Heart right ventricle (tissue), 16 donors: ENCODE results near the gene NEO1. TPM values are rescaled to one million over a fixed set of nuclear protein-coding genes. Genes with fewer than 3 reads are reported as not detected.

ENCODE experiments used
- ATAC-seq, 8 donors: fragments of 200-7000 bp; cut with Tn5 transposase; one replicate each; pipeline ENCODE4 v1.9.1; 2020; ENCODE audit warnings: mild to moderate bottlenecking in 8 of 8, moderate library complexity in 8 of 8, moderate number of reproducible peaks in 1 of 8
- DNase-seq, 2 donors: peaks; one replicate each; pipeline ENCODE4 v3.0.0-alpha.2; 2020
- H3K27ac ChIP-seq, 10 donors: fragments of 200-600 bp; sonication (generic) in 2 of 10; one replicate each; pipeline versions ENCODE4 v1.5.0 to v1.8.0; 2020 to 2022; ENCODE audit warnings: mild to moderate bottlenecking in 3 of 10
- H3K27me3 ChIP-seq, 7 donors: fragments of 200-600 bp; one replicate each; pipeline ENCODE4 v1.8.0; 2021 to 2022; ENCODE audit warnings: mild to moderate bottlenecking in 2 of 7
- H3K36me3 ChIP-seq, 9 donors: fragments of 200-600 bp; sonication (generic) in 1 of 9; one replicate each; pipeline versions ENCODE4 v1.5.0 to v1.8.0; 2020 to 2022; ENCODE audit warnings: mild to moderate bottlenecking in 2 of 9
- H3K4me1 ChIP-seq, 9 donors: fragments of 200-600 bp; sonication (generic) in 1 of 9; one replicate each; pipeline versions ENCODE4 v1.5.0 to v1.8.0; 2020 to 2022; ENCODE audit warnings: mild to moderate bottlenecking in 4 of 9
- H3K4me3 ChIP-seq, 10 donors: fragments of 200-600 bp; sonication (generic) in 2 of 10; one replicate each; pipeline versions ENCODE4 v1.5.0 to v1.8.0; 2020 to 2022; ENCODE audit warnings: mild to moderate bottlenecking in 7 of 10, moderate library complexity in 2 of 10
- H3K9me3 ChIP-seq, 11 donors: fragments of 200-600 bp in 10 of 11; sonication (generic) in 2 of 11; one replicate each; pipeline versions ENCODE4 v1.5.0 to v1.8.0; 2013 to 2022; ENCODE audit warnings: mild to moderate bottlenecking in 2 of 11, control low read depth in 1 of 11, moderate library complexity in 1 of 11
- CTCF ChIP-seq, 9 donors: fragments of 200-600 bp; sonication (generic) in 2 of 9; IDR thresholded peaks; one replicate each; pipeline versions ENCODE4 v1.5.0 to v1.8.0; 2021 to 2022; ENCODE audit warnings: antibody characterized with exemption in 9 of 9, mild to moderate bottlenecking in 5 of 9, moderate library complexity in 1 of 9
- WGBS, 2 donors: extraction: QIAGEN DNeasy Blood & Tissue Kit; methylation state at CpG; one replicate each; pipeline ENCODE4 v1.1.7; 2013; ENCODE audit warnings: inconsistent platforms in 1 of 2; 5-methylcytosine and 5-hydroxymethylcytosine counted together
- intact Hi-C, 10 donors: fragments of 100-400 bp; cut with DNase I; formaldehyde crosslinking; loops; one replicate each; pipeline versions ENCODE4 v1.11.1 to v1.14.2; 2022
- long read RNA-seq, 3 donors: library from polyadenylated mRNA; unstranded; transcript quantifications; one replicate each; pipeline ENCODE4 v2.0.0, GENCODE V29; 2020 to 2021
- polyA plus RNA-seq, 2 donors: library from polyadenylated mRNA; stranded (reverse); fragments of 200-250 nt; gene quantifications; one replicate each; pipeline ENCODE4 v1.2.3, GENCODE V29; 2013
- total RNA-seq, 10 donors: library from RNA; stranded (reverse); fragmentation: NEBNext Ultra II Directional in 3 of 10; extraction: Animal tissue kit (Norgen Biotek cat#: 25700) in 3 of 10; gene quantifications; one replicate each; pipeline versions ENCODE4 v1.2.1 to v1.2.4, GENCODE V29; 2021 to 2023
- donor health status: Arrhythmogenic right ventricular cardiomyopathy.
- donor health status: ischemic (EF 13 %, LVEDD 7.1; RV severe dilation, severe dysfunction).
- donor health status: healthy with polysubstance abuse.
- donor health status: DM: no; HTN: yes; CAD: no.
- donor health status: DM: no; HTN: no; CAD: no.
- donor health status: ischemic (EF 25% LVEDD 6.9; RV normal size, moderate dysfunction).
- donor health status: ischemic (EF 25% LVEDD 5.7; RV mildly dilated, moderate dysfunction).
- donor health status: healthy.
- donor health status: DM: yes; HTN: yes; CAD: no.
- donor health status: Ischemic cardiomyopathy.
- donor health status: ischemic (EF 35%, LVEDD 5.7; RV mildly dilated, moderate dysfunction).
- donor health status: nonischemic (EF 11% LVEDD 7.7; RV severe dilation, severe dysfunction).
- donor health status: DM: yes; HTN: yes; CAD: no.
- donor health status: PGD.
- donor health status: ischemic (EF 29% LVEDD 5.4; RV normal size, mild dysfunction).
- donor health status: nonischemic (EF 23%, LVEDD 6.1; RV moderate dilation, normal function).

NEO1 gene
- total RNA-seq: 10 to 100 TPM in 9 of 10 donors, 1 to 10 TPM in 1; 8.7 to 16.9 (median 12.3) TPM
- polyA plus RNA-seq: 1 to 10 TPM; 3.4 to 4.7 TPM
- long read RNA-seq, donor 1, partial matches to known transcripts: 1 of 2 reads
- long read RNA-seq, donor 1, other reads (novel, unspliced or antisense): 1 of 2 reads
- long read RNA-seq, donor 2, partial matches to known transcripts: 1 of 4 reads
- long read RNA-seq, donor 2, other reads (novel, unspliced or antisense): 3 of 4 reads
- long read RNA-seq, donor 3, partial matches to known transcripts: 2 of 6 reads
- long read RNA-seq, donor 3, other reads (novel, unspliced or antisense): 4 of 6 reads

- H3K4me3 ChIP-seq: peak within 1 kb of the TSS; percentile 67 to 95 (median 82)
- peaks cover 0 to 92% (median 0%) of the 10 kb centered on the region in 7 donors for H3K27me3 ChIP-seq
- peak in 1 of 9 donors; percentile 6 for TF ChIP-seq CTCF (IDR thresholded peaks at IDR 0.05)
- intact Hi-C loops: loop anchor here in 2 of 10 donors (5.0 to 10.0 kb wide), 3 partner anchors 267 to 677 kb away; partner anchors contain the start of genes ADPGK (in 2 of the 2) and HEXA (in 1 of the 2)
- WGBS, 2 donors: 1% methylated on average over 55 to 86 of the region's 108 CpGs
- H3K9me3 ChIP-seq: no peaks in the 10 kb centered on the region
- DNase-seq (peak; percentile 85 to 90), ATAC-seq (peak; percentile 92 to 98 (median 94))
- peak within 1 kb of the TSS; percentile 87 to 96 (median 90) for H3K27ac ChIP-seq
- no peaks in the 10 kb centered on the region for H3K36me3 ChIP-seq
- H3K4me1 ChIP-seq: peaks cover 0 to 23% (median 14%) of the 10 kb centered on the region in 9 donors
Measured at GRCh38 chr15:73051807-73052652, at the start of gene NEO1. Gene NEO1 (plus strand): TSS chr15:73052463. CDS start chr15:73052676, 213 bp downstream.

GRCh38 chr15:73004462-73004861 is 47.8 kb upstream of the NEO1 start:
- intact Hi-C loops: no loop called here
- WGBS, 2 donors: 84 to 86% methylated on average over 5 of the region's 5 CpGs
- Histone ChIP-seq H3K4me1 (no peaks in the 10 kb centered on the region), H3K36me3 (no peaks in the 10 kb centered on the region), H3K4me3 (no peak overlapping the region), H3K27ac (no peak overlapping the region), H3K27me3 (peaks cover 0 to 43% (median 8%) of the 10 kb centered on the region in 7 donors), H3K9me3 (no peaks in the 10 kb centered on the region)
- no peak for TF ChIP-seq CTCF (IDR thresholded peaks at IDR 0.05)
- ATAC-seq: no peak
- DNase-seq: no peak

- no peak for TF ChIP-seq CTCF (IDR thresholded peaks at IDR 0.05)
- Histone ChIP-seq H3K36me3 (no peaks in the 10 kb centered on the region), H3K4me3 (no peak overlapping the region), H3K9me3 (no peaks in the 10 kb centered on the region), H3K27ac (no peak overlapping the region), H3K4me1 (peaks cover 0 to 1% (median 0%) of the 10 kb centered on the region in 9 donors), H3K27me3 (peaks cover 0 to 47% (median 6%) of the 10 kb centered on the region in 7 donors)
- intact Hi-C loops: no loop called here
- ATAC-seq (no peak), DNase-seq (no peak)
- WGBS, 2 donors: 77 to 81% methylated on average over 2 of the region's 2 CpGs
Measured at GRCh38 chr15:73005032-73005431, 47.2 kb upstream of the NEO1 start.

GRCh38 chr15:73005446-73005845 is 46.8 kb upstream of the NEO1 start:
- no peak overlapping the region for H3K4me3 ChIP-seq
- no peak for TF ChIP-seq CTCF (IDR thresholded peaks at IDR 0.05)
- peaks cover 0 to 5% (median 0%) of the 10 kb centered on the region in 9 donors for H3K4me1 ChIP-seq
- no peaks in the 10 kb centered on the region for H3K9me3 ChIP-seq
- DNase-seq (no peak), ATAC-seq (no peak)
- H3K27ac ChIP-seq: no peak overlapping the region
- intact Hi-C loops: no loop called here
- H3K27me3 ChIP-seq: peaks cover 0 to 47% (median 3%) of the 10 kb centered on the region in 7 donors
- H3K36me3 ChIP-seq: no peaks in the 10 kb centered on the region
- 90 to 94% methylated on average over 2 of the region's 2 CpGs for WGBS, 2 donors
